DND-41 (cell line): ENCODE data around the gene TSHZ2.

Experiments used
- ATAC-seq: fragments of 200-7000 bp; cut with Tn5 transposase; 3 replicates; pipeline ENCODE4 v1.9.1; 2021; ENCODE audit warnings: low read depth; ENCODE audit not compliant: insufficient read depth
- DNase-seq: peaks from one replicate; pipeline ENCODE4 v3.0.0-alpha.2; 2020
- H2AFZ ChIP-seq: 2 replicates; pipeline ENCODE4 v1.6.0; 2012; ENCODE audit warnings: low read depth, low read length
- H3K27ac ChIP-seq: 2 replicates; pipeline ENCODE4 v1.5.1; 2012; ENCODE audit warnings: low read length, inconsistent platforms
- H3K27me3 ChIP-seq: fragments of 200-600 bp; sonication (generic); 2 replicates; pipeline ENCODE4 v1.6.0; 2012; ENCODE audit warnings: low read length, mild to moderate bottlenecking, inconsistent platforms; ENCODE audit not compliant: insufficient read depth, poor library complexity
- H3K36me3 ChIP-seq: 2 replicates; pipeline ENCODE4 v1.5.1; 2012; ENCODE audit warnings: low read length, inconsistent platforms; ENCODE audit not compliant: insufficient read depth
- H3K4me1 ChIP-seq: 2 replicates; pipeline ENCODE4 v1.5.1; 2012; ENCODE audit warnings: mild to moderate bottlenecking, low read length; ENCODE audit not compliant: insufficient read depth
- H3K4me2 ChIP-seq: 2 replicates; pipeline ENCODE4 v1.6.0; 2012; ENCODE audit warnings: mild to moderate bottlenecking, moderate library complexity, low read length, inconsistent platforms; ENCODE audit not compliant: insufficient read depth
- H3K4me3 ChIP-seq, 2 experiments: fragments of 200-600 bp in 1 of 2; shearing (Covaris generic) in 1 of 2; 2 replicates each; pipeline ENCODE4 v1.5.1; 2012 to 2016; ENCODE audit warnings: inconsistent platforms in 2 of 2, low read length in 2 of 2, mild to moderate bottlenecking in 2 of 2, low read depth in 1 of 2, moderate library complexity in 1 of 2
- H3K79me2 ChIP-seq: 2 replicates; pipeline ENCODE4 v1.6.0; 2012; ENCODE audit warnings: low read length, inconsistent platforms; ENCODE audit not compliant: insufficient read depth
- H3K9ac ChIP-seq: 2 replicates; pipeline ENCODE4 v1.6.0; 2012; ENCODE audit warnings: low read depth, mild to moderate bottlenecking, inconsistent platforms, low read length, moderate library complexity
- H3K9me3 ChIP-seq: 2 replicates; pipeline ENCODE4 v1.5.1; 2012; ENCODE audit warnings: low read length, moderate library complexity, mild to moderate bottlenecking, inconsistent platforms; ENCODE audit not compliant: insufficient read depth, severe bottlenecking
- H4K20me1 ChIP-seq: 2 replicates; pipeline ENCODE4 v1.6.0; 2012; ENCODE audit warnings: low read length; ENCODE audit not compliant: insufficient read depth
- CTCF ChIP-seq: IDR thresholded peaks from 2 replicates; pipeline ENCODE4 v1.5.1; 2012; ENCODE audit warnings: borderline replicate concordance, low read length, moderate library complexity, mild to moderate bottlenecking; ENCODE audit not compliant: poor library complexity, severe bottlenecking; ENCODE audit errors: extremely low read depth
- EZH2 ChIP-seq: IDR thresholded peaks from 3 replicates; pipeline ENCODE4 v1.6.1; 2012; ENCODE audit warnings: borderline replicate concordance, low read depth, mild to moderate bottlenecking, moderate library complexity, low read length, inconsistent platforms; ENCODE audit not compliant: severe bottlenecking

Gene TSHZ2

GRCh38 chr20:53324816-53325215 lies 352.7 kb downstream of the TSHZ2 start:
- Histone ChIP-seq H4K20me1 (no peaks in the 10 kb centered on the region), H3K9ac (no peak overlapping the region), H3K4me2 (no peak overlapping the region), H3K4me3 (no peak overlapping the region), H3K4me1 (no peaks in the 10 kb centered on the region), H3K79me2 (no peaks in the 10 kb centered on the region), H3K27ac (no peak overlapping the region), H3K27me3 (peaks cover 15% of the 10 kb centered on the region), H2AFZ (no peak overlapping the region), H3K36me3 (no peaks in the 10 kb centered on the region), H3K9me3 (no peaks in the 10 kb centered on the region)
- no peak for ATAC-seq
- DNase-seq: no peak
- TF ChIP-seq EZH2 (no peak), CTCF (no peak)

GRCh38 chr20:53328961-53329360 lies 356.8 kb downstream of the TSHZ2 start:
- no peak overlapping the region for H3K27ac ChIP-seq
- TF ChIP-seq CTCF (no peak), EZH2 (no peak)
- H3K36me3 ChIP-seq: no peaks in the 10 kb centered on the region
- no peak overlapping the region for H2AFZ ChIP-seq
- peaks cover 33% of the 10 kb centered on the region for H3K27me3 ChIP-seq
- no peaks in the 10 kb centered on the region for H4K20me1 ChIP-seq
- H3K4me3 ChIP-seq: no peak overlapping the region
- DNase-seq: no peak
- no peaks in the 10 kb centered on the region for H3K79me2 ChIP-seq
- no peaks in the 10 kb centered on the region for H3K9me3 ChIP-seq
- H3K4me1 ChIP-seq: no peaks in the 10 kb centered on the region
- no peak overlapping the region for H3K4me2 ChIP-seq
- no peak for ATAC-seq
- no peak overlapping the region for H3K9ac ChIP-seq

GRCh38 chr20:53329781-53330180 lies 357.6 kb downstream of the TSHZ2 start:
- no peak overlapping the region for H3K9ac ChIP-seq
- H3K27me3 ChIP-seq: peaks cover 33% of the 10 kb centered on the region
- H2AFZ ChIP-seq: no peak overlapping the region
- no peak overlapping the region for H3K27ac ChIP-seq
- no peak for DNase-seq
- no peak for ATAC-seq
- no peaks in the 10 kb centered on the region for H3K9me3 ChIP-seq
- no peaks in the 10 kb centered on the region for H3K36me3 ChIP-seq
- no peak overlapping the region for H3K4me2 ChIP-seq
- no peaks in the 10 kb centered on the region for H3K79me2 ChIP-seq
- H3K4me1 ChIP-seq: no peaks in the 10 kb centered on the region
- no peaks in the 10 kb centered on the region for H4K20me1 ChIP-seq
- H3K4me3 ChIP-seq: no peak overlapping the region
- TF ChIP-seq EZH2: no peak
- TF ChIP-seq CTCF: no peak

- no peak overlapping the region for H3K27ac ChIP-seq
Measured at GRCh38 chr20:53330601-53331140, 358.5 kb downstream of the TSHZ2 start.

More at GRCh38 chr20:53330601-53331140, 358.5 kb downstream of the TSHZ2 start:
- Histone ChIP-seq H3K36me3 (no peaks in the 10 kb centered on the region), H2AFZ (no peak overlapping the region), H3K9ac (no peak overlapping the region), H3K79me2 (no peaks in the 10 kb centered on the region), H3K27me3 (peaks cover 33% of the 10 kb centered on the region), H3K4me3 (no peak overlapping the region), H3K4me2 (no peak overlapping the region), H3K9me3 (no peaks in the 10 kb centered on the region), H4K20me1 (no peaks in the 10 kb centered on the region), H3K4me1 (no peaks in the 10 kb centered on the region)
- DNase-seq (no peak), ATAC-seq (no peak)
- no peak for TF ChIP-seq CTCF
- no peak for TF ChIP-seq EZH2
